ENCODE results near the gene PLEKHF1. TPM values are rescaled to one million over a fixed set of nuclear protein-coding genes. Genes with fewer than 3 reads are reported as not detected.

Gene PLEKHF1
- total RNA-seq, 1 donor from 2014 or later: 0.92 TPM

- Mint-ChIP-seq H3K36me3 (no peaks in the 10 kb centered on the region), H3K4me3 (no peak overlapping the region), H3K27me3 (ENCODE audit: low read depth) (peaks cover 2% of the 10 kb centered on the region), H3K4me1 (peaks cover 4% of the 10 kb centered on the region), H3K27ac (no peak overlapping the region), H3K9me3 (no peaks in the 10 kb centered on the region)
- no peak for DNase-seq (ENCODE audit: low spot score in 2 of 2, unreplicated experiment in 2 of 2)
- TF ChIP-seq CTCF (IDR thresholded peaks at IDR 0.05; ENCODE audit: unreplicated experiment): no peak
Observed at GRCh38 chr19:29672319-29672932, 7.2 kb downstream of the PLEKHF1 start.

- TF ChIP-seq CTCF (IDR thresholded peaks at IDR 0.05; ENCODE audit: unreplicated experiment): no peak
- no peak overlapping the region for H3K27ac Mint-ChIP-seq
Observed at GRCh38 chr19:29672933-29673336, 7.7 kb downstream of the PLEKHF1 start.

GRCh38 chr19:29673451-29674371 is 8.4 kb downstream of the PLEKHF1 start:
- Mint-ChIP-seq H3K4me3 (no peak overlapping the region), H3K9me3 (no peaks in the 10 kb centered on the region), H3K36me3 (no peaks in the 10 kb centered on the region), H3K4me1 (peaks cover 4% of the 10 kb centered on the region), H3K27me3 (ENCODE audit: low read depth) (peaks cover 2% of the 10 kb centered on the region), H3K27ac (no peak overlapping the region)
- TF ChIP-seq CTCF (IDR thresholded peaks at IDR 0.05; ENCODE audit: unreplicated experiment): no peak
- no peak for DNase-seq (ENCODE audit: low spot score in 2 of 2, unreplicated experiment in 2 of 2)

More at GRCh38 chr19:29672933-29673336, 7.7 kb downstream of the PLEKHF1 start:
- no peak for DNase-seq (ENCODE audit: low spot score in 2 of 2, unreplicated experiment in 2 of 2)
- peaks cover 2% of the 10 kb centered on the region for H3K27me3 Mint-ChIP-seq (ENCODE audit: low read depth)
- no peaks in the 10 kb centered on the region for H3K36me3 Mint-ChIP-seq
- H3K4me3 Mint-ChIP-seq: no peak overlapping the region
- no peaks in the 10 kb centered on the region for H3K9me3 Mint-ChIP-seq
- H3K4me1 Mint-ChIP-seq: peaks cover 4% of the 10 kb centered on the region

- H3K9me3 Mint-ChIP-seq: no peaks in the 10 kb centered on the region
- H3K36me3 Mint-ChIP-seq: no peaks in the 10 kb centered on the region
- TF ChIP-seq CTCF (IDR thresholded peaks at IDR 0.05; ENCODE audit: unreplicated experiment): no peak
- peaks cover 4% of the 10 kb centered on the region for H3K4me1 Mint-ChIP-seq
- H3K27ac Mint-ChIP-seq: no peak overlapping the region
- H3K4me3 Mint-ChIP-seq: no peak overlapping the region
- DNase-seq (ENCODE audit: low spot score in 2 of 2, unreplicated experiment in 2 of 2): no peak
- H3K27me3 Mint-ChIP-seq (ENCODE audit: low read depth): peaks cover 2% of the 10 kb centered on the region
Observed at GRCh38 chr19:29674374-29675119, 9.3 kb downstream of the PLEKHF1 start.

- H3K4me1 Mint-ChIP-seq: peaks cover 4% of the 10 kb centered on the region
- H3K36me3 Mint-ChIP-seq: no peaks in the 10 kb centered on the region
- no peak overlapping the region for H3K27ac Mint-ChIP-seq
- no peak for TF ChIP-seq CTCF (IDR thresholded peaks at IDR 0.05; ENCODE audit: unreplicated experiment)
- no peaks in the 10 kb centered on the region for H3K27me3 Mint-ChIP-seq (ENCODE audit: low read depth)
- DNase-seq (ENCODE audit: low spot score in 2 of 2, unreplicated experiment in 2 of 2): no peak
- H3K9me3 Mint-ChIP-seq: no peaks in the 10 kb centered on the region
- no peak overlapping the region for H3K4me3 Mint-ChIP-seq
Observed at GRCh38 chr19:29675120-29675649, 9.9 kb downstream of the PLEKHF1 start.

All from mesothelial cell of epicardium (in vitro differentiated cells).